Stimulated activated CD4-positive, alpha-beta T cell treated with anti-CD3 and anti-CD28 coated beads, TNF-alpha, amount 100 ng/mL, for 1 hour (primary cell): ENCODE results near the gene TCF12.
"Not testable (repeated sequence)": the region's sequence is repeated elsewhere in the genome, so short reads cannot be mapped to it uniquely, and the experiment has no call there.

ENCODE experiments used
- DNase-seq, 3 donors: peaks; one replicate each; pipeline ENCODE4 v3.0.0-alpha.2; 2020; ENCODE audit warnings: low read depth in 3 of 3, low spot score in 1 of 3

Gene TCF12

DNA sequence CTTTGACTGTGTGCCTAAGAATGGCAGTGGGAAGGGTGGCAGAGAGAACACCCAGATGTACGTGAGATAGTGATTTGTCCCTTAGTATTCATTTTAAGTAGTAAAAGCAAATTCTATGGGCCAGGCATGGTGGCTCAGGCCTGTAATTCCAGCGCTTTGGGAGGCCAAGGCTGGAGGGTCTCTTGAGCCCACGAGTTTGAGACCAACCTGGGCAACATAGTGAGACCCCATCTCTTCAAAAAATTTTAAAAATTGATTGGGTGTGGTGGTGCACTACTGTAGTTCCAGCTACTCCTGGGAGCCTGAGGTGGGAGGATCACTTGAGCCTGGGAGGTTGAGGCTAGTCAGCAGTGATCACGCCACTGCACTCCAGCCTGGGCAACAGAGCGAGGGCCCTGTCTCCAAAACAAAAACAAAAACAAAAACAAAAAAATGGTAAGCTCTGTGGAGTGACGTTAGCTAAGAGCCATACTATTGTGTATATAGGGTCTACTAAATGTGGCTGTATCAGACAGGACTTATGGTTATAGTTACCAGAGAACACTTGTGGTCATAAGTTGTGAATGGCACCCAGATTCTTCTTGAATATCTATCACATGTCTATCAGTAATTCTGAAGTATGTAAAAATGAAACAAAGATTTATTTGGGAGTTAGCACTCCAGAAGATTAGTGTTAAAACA is 171.5 kb downstream of the TCF12 start:
- DNase-seq = no peak

- no peak for DNase-seq
Measured at GRCh38 chr15:57090496-57090859, 172.0 kb downstream of the TCF12 start.

GRCh38 chr15:57091636-57092035 is 173.2 kb downstream of the TCF12 start:
- DNase-seq = no peak

- DNase-seq = no peak
Measured at GRCh38 chr15:57092252-57092651, 173.8 kb downstream of the TCF12 start.

DNA sequence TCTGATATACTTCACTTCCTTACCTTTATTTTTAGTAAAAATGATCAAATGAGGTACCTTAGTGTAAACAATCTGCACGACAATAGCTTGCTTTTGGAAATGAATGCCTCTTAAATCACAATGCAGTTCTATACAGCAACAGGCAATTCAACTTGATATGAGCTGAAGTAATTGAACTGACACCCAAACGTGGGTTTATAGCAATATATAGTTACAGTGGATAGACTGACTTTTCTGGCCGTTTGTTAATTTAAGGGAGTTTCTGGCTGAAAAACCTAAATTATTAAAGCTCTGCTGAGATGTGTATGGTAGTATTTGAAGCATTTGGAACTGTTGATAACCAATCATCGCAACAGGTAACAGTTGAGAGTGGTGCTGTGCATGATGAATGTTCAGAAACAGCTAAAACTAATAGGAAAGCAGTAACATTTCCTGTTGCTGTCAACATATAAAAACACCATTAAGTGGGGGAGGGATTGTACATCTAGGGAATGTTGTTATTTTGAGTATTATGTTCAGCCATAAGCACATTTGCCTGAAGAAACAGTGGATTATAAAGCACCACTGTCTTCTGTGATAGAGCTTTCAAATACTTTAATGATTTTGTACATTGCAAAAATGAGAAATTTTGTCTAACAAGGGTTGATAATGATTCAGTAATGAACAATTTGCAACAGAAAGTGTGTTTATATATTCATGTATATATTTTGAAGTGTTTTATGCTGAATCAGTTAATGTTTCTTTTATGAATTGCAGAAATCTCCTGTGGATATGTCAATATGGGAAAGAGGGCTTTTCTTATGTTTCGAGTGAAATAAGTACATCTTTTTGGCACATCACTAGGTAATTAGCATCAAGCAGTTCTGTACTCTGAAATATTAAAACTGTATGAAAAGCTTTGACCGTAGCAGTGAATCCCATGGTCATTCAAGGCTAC is 176.1 kb downstream of the TCF12 start:
- no peak for DNase-seq

DNA sequence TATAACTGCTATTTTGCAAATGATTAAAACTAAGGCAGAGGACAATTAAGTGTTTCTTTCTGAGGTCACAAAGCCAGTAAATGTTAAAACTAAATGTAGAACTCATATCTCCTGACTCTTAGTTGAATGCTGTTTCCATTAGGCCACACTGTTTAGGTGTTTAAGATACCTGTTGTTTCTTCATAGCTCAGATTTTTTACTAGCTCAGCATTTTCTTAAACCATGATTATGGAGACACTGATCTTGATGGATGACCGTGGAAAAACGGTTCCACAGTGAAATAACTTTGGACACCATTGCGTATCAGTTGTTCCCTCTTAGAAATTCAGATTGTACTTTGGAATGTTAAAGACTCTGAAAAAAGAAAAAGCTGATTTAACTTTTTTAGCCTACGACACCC is 177.5 kb downstream of the TCF12 start:
- no peak for DNase-seq

GRCh38 chr15:57097246-57097645 is 178.8 kb downstream of the TCF12 start:
- DNase-seq = no peak

DNA sequence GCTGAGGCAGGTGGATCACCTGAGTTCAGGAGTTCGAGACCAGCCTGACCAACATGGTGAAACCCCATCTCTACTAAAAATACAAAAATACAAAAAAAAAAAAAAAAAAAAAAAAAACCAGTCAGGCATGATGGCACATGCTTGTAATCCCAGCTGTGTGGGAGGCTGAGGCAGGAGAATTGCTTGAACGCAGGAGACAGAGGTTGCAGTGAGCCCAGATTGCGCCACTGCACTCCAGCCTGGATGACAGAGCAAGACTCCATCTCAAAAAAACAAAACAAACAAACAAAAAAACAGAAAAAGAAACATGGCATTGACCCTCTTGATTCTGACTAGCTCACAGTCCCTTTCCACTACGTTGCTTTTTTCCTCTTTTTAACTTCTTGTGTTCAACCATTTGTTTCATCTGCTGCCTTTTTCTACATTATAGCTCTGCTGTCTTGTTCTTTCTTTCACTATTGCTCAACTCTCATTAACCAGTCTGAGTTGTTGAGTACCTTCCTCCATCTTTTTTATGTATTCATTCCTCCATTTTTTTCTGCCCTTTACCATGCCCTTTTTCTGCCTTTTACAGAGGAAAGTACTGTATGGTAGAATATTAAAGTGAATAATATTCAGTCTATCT is 179.6 kb downstream of the TCF12 start:
- not testable (repeated sequence) for DNase-seq

DNA sequence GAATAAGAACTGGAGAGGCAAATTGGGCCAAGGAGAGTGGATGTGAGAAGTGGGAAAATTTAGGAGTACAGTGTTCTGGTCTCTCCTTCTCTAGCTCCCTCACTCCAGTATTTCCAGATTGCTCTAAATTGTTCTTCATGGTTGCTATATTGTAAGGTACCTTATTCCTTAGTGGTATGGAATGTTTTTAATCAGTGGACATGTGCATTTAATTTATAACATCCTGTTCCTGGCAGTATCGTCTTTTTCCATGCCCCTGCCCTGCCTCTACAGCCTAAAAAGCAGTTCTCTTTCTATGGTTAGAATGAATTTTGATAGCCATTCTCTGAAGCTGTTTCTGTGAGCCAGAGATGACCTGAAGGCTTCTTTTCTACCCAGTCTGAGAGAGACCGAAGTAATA is 180.5 kb downstream of the TCF12 start:
- DNase-seq = no peak

GRCh38 chr15:57100136-57100539 is 181.7 kb downstream of the TCF12 start:
- DNase-seq = no peak

DNA sequence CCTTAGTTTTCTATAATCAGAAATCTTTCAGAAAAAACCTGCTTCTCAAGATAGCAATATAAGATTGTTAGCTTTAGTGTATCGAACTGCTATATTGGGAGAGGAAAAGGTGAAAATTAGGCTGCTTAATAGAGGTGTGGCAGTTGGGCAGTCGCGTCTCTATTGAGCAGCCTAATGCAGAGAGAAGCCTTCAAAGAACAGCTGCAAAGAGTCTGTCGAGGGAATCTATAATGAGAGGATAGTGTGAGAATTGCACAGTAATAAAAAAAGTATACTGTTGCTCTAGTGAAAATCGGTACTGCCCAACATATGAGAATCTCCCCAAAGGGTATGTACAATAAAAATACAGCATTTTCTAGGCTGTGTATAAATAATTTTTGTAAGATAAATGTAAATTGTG is 184.4 kb downstream of the TCF12 start:
- no peak for DNase-seq

DNA sequence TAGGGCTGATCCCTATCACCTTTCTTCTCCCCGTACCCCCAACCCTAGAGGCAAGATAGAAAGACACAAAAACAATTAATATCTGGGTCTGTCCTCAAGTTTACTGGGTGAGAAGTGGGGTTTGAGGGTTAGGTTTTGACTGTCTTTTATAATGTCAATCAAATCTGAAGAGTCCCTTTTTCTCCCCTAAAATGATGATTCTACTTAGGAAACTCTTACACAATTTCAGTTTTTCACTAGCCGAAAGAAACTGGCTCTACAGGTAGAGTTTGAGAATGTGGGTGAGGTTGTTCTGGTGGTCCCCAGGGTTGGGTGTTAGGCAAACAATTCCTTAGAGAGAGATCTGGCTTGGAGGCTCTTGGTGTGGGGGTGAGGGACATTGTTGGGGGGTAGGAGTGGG is 189.9 kb downstream of the TCF12 start:
- no peak for DNase-seq

GRCh38 chr15:57109005-57109404 is 190.6 kb downstream of the TCF12 start:
- DNase-seq = no peak

GRCh38 chr15:57111002-57111401 is 192.6 kb downstream of the TCF12 start:
- DNase-seq = no peak

DNA sequence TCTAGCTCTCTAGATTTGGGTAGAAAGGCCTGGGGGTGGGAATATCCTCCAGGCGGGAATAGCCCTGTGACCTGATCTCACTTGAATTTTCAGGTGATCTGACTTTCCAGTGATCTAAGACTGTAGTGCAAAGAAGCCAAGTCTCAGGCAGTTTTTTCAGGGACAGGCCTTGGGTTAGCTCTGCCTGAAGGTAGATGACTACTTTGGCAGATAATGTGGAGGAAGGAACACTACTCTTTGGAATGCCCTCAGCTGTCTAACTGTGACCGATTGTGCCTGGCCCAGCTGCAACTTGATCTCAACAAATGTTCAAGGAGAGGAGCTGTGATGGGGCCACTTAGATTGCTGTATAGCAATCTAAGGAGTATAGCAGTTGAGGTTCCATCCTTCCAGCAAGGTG is 193.7 kb downstream of the TCF12 start:
- DNase-seq = no peak

DNA sequence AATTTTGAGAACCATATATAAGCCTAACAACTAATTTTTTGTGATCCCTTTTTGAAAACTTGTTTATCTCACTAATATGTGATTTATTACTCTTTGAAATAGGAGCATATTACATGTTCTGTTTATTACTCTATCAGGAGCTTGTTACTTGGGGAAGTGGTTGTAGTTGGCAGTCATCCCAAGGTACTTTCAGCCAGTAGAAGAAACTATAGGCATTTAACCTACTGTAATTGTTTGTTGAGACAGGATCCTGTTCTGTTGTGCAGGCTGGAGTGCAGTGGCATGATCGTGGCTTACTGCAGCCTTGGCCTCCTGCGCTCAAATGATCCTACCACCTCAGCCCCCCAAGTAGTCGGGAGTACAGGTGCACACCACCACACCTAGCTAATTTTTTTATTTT is 195.6 kb downstream of the TCF12 start:
- DNase-seq = no peak

DNA sequence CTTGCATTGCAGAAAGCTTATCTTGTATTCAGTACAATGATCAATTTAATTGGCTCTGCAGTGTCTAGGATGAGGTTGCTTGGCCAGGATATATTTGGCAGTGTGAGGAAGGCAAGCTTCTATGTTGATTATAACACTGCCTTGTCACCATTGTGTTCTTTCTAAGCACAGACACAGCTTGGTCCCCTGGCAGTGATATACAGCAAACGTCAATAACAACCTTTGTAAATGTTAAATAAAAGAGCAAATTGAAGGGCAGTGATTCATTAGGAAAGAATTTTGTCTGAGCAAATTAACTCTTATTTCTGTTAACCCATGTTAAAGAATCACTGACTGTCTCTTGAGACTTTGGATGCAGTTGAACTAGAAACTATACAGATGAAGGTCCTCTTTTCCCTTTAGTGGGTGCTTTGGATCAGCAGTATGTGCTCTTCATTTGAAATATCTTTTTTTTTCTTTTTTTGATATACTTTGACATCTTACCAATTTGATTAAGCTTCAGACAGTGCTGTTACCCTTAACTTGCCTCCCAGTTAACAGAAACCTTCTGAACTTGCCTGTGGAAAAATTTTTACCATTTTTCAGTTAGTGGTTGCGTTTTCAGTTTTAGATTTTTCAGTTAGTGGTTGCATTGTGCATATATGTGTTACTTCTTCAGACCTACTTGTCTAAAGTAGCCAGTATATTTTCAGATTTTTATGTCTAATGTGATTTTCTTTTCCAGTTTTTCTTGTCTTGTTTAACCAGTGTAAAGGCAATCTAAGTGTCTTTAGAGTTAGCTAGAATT is 199.8 kb downstream of the TCF12 start:
- no peak for DNase-seq

- DNase-seq = no peak
Measured at GRCh38 chr15:57122080-57122840, 203.8 kb downstream of the TCF12 start.

DNA sequence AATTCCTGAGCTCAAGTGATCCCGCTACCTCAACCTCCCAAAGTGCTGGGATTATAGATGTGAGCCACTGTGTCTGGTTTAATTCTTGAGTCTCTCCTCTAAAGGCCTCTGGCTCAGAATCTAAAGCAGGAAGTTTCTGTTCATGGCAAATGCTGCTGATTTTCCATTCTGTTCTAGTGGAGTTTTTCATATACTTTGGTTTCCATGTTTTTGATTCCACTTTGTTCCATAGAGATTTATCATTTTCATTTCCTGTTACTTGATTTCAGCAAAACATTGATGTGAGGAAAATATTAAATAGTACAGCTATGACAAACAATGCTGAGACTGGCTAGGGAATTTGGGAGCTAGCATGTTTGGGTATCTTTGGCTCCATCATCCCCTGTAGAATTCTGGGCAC is 205.6 kb downstream of the TCF12 start:
- DNase-seq = no peak

DNA sequence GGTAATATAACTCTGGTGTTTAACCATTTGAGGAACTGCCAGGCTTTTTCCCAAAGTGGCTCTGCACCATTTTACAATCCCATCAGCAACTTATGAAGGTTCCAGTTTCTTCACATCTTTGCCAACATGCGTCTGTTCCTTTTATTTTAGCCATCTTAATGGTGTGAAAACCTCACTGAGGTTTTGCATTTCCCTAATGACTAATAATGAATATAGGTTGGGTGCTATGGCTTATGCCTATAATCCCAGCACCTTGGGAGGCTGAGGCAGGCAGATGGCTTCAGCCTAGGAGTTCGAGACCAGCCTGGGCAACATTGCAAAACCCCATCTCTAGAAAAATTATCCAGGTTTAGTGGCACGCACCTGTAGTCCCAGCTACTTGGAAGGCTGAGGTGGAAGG is 210.6 kb downstream of the TCF12 start:
- no peak for DNase-seq

GRCh38 chr15:57130956-57131355 is 212.5 kb downstream of the TCF12 start:
- DNase-seq = no peak
